GM21737 (cell line): Measurements from ENCODE around the gene LARP1.
"Not testable (repeated sequence)": the region's sequence is repeated elsewhere in the genome, so short reads cannot be mapped to it uniquely, and the experiment has no call there.

Experiments used
- ATAC-seq: cut with Tn5 transposase; IDR thresholded peaks from one replicate; pipeline ENCODE4 v1.9.1; 2021; ENCODE audit warnings: mild to moderate bottlenecking, moderate library complexity; ENCODE audit not compliant: unreplicated experiment

LARP1 gene

GRCh38 chr5:154820383-154820782 is 65.2 kb downstream of the LARP1 start:
- ATAC-seq = no peak

- ATAC-seq = not testable (repeated sequence)
Observed at GRCh38 chr5:154822896-154823295, 67.7 kb downstream of the LARP1 start.

GRCh38 chr5:154823605-154824004 is 68.4 kb downstream of the LARP1 start:
- no peak for ATAC-seq

GRCh38 chr5:154824070-154824469 is 68.9 kb downstream of the LARP1 start:
- ATAC-seq = no peak

- no peak for ATAC-seq
Observed at GRCh38 chr5:154829181-154829588, 74.0 kb downstream of the LARP1 start.

- no peak for ATAC-seq
Observed at GRCh38 chr5:154829589-154830218, 74.5 kb downstream of the LARP1 start.

GRCh38 chr5:154830219-154830595 is 75.0 kb downstream of the LARP1 start:
- ATAC-seq = no peak

GRCh38 chr5:154830596-154830995 is 75.4 kb downstream of the LARP1 start:
- ATAC-seq = no peak

- ATAC-seq = no peak
Observed at GRCh38 chr5:154831451-154831850, 76.3 kb downstream of the LARP1 start.

GRCh38 chr5:154832804-154833203 is 77.6 kb downstream of the LARP1 start:
- ATAC-seq = not testable (repeated sequence)

- ATAC-seq = no peak
Observed at GRCh38 chr5:154834053-154834452, 78.9 kb downstream of the LARP1 start.

- ATAC-seq = not testable (repeated sequence)
Observed at GRCh38 chr5:154835701-154836052, 80.5 kb downstream of the LARP1 start.

- ATAC-seq = no peak
Observed at GRCh38 chr5:154836225-154836624, 81.0 kb downstream of the LARP1 start.

GRCh38 chr5:154837009-154837901 is 82.1 kb downstream of the LARP1 start:
- ATAC-seq = no peak

- ATAC-seq = no peak
Observed at GRCh38 chr5:154840435-154841272, 85.5 kb downstream of the LARP1 start.

- no peak for ATAC-seq
Observed at GRCh38 chr5:154841273-154841661, 86.1 kb downstream of the LARP1 start.

GRCh38 chr5:154842689-154843530 is 87.7 kb downstream of the LARP1 start:
- ATAC-seq = no peak

- ATAC-seq = no peak
Observed at GRCh38 chr5:154844809-154845208, 89.6 kb downstream of the LARP1 start.

GRCh38 chr5:154849264-154849785 is 94.1 kb downstream of the LARP1 start:
- ATAC-seq = no peak

GRCh38 chr5:154849791-154850201 is 94.6 kb downstream of the LARP1 start:
- ATAC-seq = no peak
